Mesenteric fat pad (tissue), 1 donor: ENCODE results near the gene JMY. TPM values are rescaled to one million over a fixed set of nuclear protein-coding genes. Genes with fewer than 3 reads are reported as not detected.
"Not testable (repeated sequence)": the region's sequence is repeated elsewhere in the genome, so short reads cannot be mapped to it uniquely, and the experiment has no call there.

Experiments used
- DNase-seq: peaks from one replicate; pipeline ENCODE4 v3.0.0-alpha.2; 2020; ENCODE audit warnings: low spot score
- total RNA-seq: library from RNA; stranded (reverse); fragmentation: NEBNext Ultra II Directional; extraction: Animal tissue kit (Norgen Biotek cat#: 25700); gene quantifications from one replicate; pipeline ENCODE4 v1.2.1, GENCODE V29; 2021
- donor health status: DM: yes; HTN: yes; CAD: no.

JMY gene
- total RNA-seq, 1 donor from 2014 or later: 8.5 TPM

- DNase-seq: no peak
Measured at GRCh38 chr5:79236362-79236969, 535 bp downstream of the JMY start.

- no peak for DNase-seq
Measured at GRCh38 chr5:79236970-79237739, 1.2 kb downstream of the JMY start.

GRCh38 chr5:79237740-79238560, 2.0 kb downstream of the JMY start:
- DNase-seq: no peak

GRCh38 chr5:79240561-79240960, 4.6 kb downstream of the JMY start:
- DNase-seq: no peak

- DNase-seq: no peak
Measured at GRCh38 chr5:79241535-79241979, 5.6 kb downstream of the JMY start.

GRCh38 chr5:79242242-79243039, 6.5 kb downstream of the JMY start:
- no peak for DNase-seq

- no peak for DNase-seq
Measured at GRCh38 chr5:79243224-79243623, 7.3 kb downstream of the JMY start.

- not testable (repeated sequence) for DNase-seq
Measured at GRCh38 chr5:79254067-79254466, 18.1 kb downstream of the JMY start.

GRCh38 chr5:79255786-79256557, 20.0 kb downstream of the JMY start:
- DNase-seq: no peak

- DNase-seq: no peak
Measured at GRCh38 chr5:79256563-79256962, 20.6 kb downstream of the JMY start.

GRCh38 chr5:79257314-79257713, 21.4 kb downstream of the JMY start:
- DNase-seq: no peak

- no peak for DNase-seq
Measured at GRCh38 chr5:79258801-79259200, 22.9 kb downstream of the JMY start.

GRCh38 chr5:79259383-79259782, 23.5 kb downstream of the JMY start:
- no peak for DNase-seq

GRCh38 chr5:79259810-79260209, 23.9 kb downstream of the JMY start:
- no peak for DNase-seq

GRCh38 chr5:79261897-79262296, 26.0 kb downstream of the JMY start:
- DNase-seq: no peak

GRCh38 chr5:79263290-79263689, 27.4 kb downstream of the JMY start:
- DNase-seq: no peak

GRCh38 chr5:79267180-79267579, 31.2 kb downstream of the JMY start:
- no peak for DNase-seq

GRCh38 chr5:79269733-79270166, 33.8 kb downstream of the JMY start:
- no peak for DNase-seq

GRCh38 chr5:79273341-79273740, 37.4 kb downstream of the JMY start:
- DNase-seq: no peak

- DNase-seq: no peak
Measured at GRCh38 chr5:79284846-79285245, 48.9 kb downstream of the JMY start.
